ENCODE measurements around the gene FAM107B.

FAM107B gene

DNA sequence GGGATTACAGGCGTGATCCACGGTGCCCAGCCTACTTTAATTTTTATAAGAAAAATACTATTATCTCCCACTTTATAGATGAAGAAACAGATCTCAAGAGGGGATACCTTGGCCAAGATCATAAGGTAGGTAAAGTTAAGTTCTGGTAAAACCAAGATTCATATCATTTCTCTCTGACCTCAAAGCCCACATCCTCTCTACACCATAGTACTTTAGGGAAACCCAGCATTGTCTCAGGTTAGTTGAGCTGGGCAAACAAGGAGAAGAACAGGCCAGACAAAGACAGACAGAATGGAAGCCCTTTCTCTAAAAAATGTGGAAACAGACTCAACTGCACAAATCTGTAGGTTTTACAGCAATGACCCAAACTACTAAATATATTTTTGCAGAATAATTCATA is 246.2 kb downstream of the FAM107B start:
- DNase-seq, result peak in 1 of 5 donors; percentile 59

DNA sequence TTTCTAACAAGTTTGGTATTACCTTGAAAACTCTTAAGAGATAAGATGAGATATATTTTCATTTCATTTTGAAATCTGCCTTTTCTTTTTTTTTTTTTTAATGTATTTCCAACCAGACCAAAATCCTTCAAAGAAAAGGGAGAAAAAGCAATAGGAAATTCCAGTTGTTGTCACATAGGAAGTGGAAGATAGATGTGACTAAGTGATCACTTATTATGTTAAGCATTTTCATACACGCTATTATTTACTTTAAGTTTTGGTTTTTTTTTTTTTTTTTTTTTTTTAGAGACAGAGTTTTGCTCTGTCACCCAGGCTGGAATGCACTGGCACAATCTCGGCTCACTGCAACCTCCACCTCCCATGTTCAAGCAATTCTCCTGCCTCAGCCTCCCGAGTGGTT is 246.8 kb downstream of the FAM107B start:
- DNase-seq, result no peak

DNA sequence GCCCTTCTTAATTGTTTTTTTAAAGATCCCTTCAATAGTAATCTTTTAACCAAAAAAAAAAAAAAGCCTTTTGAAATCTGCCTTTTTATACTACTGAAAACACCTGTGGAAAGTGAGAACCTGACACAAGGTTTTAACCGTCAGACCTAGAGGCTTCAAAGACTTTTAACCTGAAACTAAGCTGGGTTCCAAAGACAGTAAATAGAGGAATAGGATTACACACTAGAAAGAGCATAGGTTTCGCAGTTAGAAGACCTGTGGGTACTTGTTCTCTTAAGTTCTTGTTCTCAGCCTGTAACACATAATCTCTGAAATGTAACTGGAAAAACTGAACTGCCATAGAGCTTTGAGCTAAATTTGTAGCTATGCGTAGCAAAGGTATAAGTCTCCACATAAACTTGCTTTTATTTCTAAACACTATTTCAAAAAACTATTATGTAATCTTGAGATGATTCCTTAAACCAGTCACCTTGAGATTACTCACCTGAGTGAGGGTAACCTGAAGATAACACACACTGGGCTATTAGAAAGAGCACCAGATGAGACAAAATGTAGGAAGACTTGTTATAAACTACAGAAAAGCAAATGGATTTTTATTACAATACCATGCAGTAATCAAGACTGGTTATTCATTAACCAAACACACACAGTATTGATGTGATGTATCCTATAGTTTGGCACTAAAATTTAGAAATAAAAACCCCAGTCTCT is 247.4 kb downstream of the FAM107B start:
- no peak for DNase-seq

DNA sequence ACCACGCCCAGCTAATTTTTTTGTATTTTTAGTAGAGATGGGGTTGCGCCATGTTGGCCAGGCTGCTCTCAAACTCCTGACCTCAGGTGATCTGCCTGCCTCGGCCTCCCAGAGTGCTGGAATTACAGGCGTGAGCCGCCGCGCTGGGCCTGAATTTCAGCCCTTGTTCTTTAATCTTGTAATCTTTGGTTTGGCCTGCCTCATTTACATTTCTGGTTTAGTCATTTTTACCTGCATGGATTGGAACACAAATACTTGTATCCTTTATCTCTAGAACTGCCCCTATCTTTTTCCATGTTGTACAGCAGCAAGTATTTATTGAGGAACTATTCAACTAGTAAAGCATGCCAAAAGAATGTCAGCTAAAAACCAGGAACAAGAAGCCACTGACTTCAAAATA is 248.4 kb downstream of the FAM107B start:
- DNase-seq, result no peak

DNA sequence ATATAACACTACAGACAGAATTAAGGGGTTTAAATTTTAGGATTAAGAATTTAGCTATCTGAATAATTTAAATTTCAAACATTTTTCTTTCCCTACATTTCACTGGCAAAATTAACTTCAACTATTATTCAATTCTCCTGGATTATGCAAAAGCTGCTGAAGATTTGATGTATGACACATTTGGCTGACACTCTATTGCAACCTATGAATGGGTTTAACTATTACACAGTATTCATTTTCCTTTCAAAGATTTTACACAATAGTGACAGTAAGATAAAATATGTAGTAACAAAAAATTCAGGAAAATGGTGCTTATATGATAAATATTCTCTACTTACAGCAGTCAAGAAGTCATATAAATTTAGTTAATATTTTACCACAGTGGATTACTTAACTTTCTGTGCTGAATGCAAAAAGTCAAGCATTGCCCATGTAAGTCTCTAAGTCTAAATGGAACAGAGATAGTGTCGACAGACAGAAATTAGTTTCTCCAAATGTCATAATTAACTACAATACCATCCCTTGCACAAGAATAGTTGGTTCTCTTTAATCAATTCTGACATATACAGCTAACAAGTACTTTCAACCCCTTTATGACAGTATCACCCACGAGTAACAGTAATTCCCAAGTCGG is 249.9 kb downstream of the FAM107B start:
- DNase-seq, result no peak

DNA sequence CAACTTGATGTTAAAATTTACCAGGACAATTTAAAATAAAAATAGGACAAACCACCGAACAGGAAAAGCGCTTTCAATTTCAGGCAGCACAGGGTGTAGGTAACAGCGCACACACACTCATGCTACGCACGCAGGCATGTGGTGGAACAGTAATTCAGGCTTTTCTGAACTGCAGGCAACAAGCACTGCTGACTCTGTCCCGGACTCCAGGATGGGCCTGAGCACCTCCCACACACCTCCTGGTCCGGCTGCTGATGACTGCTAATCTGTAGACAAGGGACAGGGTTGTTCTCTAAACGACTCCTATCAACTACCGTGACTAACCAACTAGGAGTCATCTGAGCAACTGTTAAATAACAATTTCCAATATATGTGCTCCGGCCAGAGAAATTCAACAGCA is 251.4 kb downstream of the FAM107B start:
- no peak for DNase-seq

DNA sequence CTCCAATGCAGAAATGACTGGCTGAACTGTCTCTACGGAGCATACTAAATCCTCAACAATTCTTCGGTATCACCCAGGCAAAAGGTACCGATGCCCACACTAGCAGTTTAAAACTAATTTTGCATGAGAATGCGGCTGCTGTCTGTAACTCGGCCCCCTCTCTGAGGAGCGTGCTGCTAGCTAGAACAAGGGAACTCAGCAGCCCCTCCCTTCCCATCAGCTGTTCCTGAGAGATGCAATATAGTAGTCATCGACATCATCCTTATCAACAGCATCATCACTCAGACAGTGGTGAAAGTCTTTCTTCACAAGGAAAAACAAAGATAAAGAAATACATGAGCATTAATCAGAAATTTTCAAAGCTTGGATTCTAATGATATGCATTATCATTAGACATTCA is 254.9 kb downstream of the FAM107B start:
- no peak for DNase-seq

DNA sequence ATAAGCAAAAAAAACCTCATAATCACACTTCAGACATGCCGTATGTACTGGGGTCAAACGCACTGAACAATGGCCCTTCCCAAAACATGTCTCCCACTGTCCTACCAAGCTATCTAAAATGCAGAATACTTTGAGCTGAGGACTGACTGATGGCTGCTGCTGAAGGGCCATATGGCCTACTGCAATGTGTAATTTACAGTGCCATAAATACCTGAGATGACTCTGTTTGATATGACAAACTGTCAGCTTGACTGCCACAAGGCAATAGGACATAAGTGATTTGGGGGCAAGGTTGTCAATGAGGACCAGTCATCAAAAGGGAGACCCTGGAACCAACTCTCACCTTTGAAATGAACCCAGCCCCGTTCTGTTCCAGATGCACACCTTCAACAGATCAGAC is 256.5 kb downstream of the FAM107B start:
- no peak for DNase-seq

DNA sequence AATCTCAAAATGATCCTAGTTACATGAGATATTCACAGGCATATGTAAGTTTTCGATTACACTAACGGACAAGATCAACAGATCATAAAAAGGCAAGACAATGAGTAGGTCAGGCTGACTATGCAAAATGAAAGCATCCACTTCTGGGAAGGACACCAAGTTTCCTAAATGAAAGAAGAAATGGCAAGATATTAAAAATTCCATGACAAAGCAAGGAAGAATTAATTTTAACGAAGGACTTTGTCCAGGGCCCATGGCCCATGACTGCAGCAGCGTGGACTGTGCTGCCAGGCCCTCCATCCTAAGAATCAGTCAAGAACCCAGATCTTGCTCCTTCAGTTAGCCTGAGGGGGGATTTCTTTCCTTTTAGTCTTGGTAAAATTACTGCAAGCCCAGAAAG is 261.6 kb downstream of the FAM107B start:
- DNase-seq, result no peak

DNA sequence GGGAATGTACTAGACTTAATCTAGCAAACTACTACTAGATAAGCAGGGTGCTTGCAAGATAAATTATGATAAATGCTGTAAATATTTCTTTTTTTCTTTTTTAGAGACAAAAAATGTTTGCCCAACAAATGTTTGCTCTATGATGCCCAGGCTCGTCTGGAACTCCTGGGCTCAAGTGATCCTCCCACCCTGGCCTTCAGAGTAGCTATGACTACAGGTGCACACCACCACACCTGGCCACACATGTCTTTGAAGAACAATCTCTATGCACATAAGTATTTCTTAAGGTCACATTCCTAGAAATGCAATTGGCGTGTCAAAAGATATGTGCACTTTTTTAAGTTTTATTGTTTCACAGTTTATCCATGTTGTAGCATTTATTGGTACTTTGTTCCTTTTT is 264.4 kb downstream of the FAM107B start:
- no peak for DNase-seq

DNA sequence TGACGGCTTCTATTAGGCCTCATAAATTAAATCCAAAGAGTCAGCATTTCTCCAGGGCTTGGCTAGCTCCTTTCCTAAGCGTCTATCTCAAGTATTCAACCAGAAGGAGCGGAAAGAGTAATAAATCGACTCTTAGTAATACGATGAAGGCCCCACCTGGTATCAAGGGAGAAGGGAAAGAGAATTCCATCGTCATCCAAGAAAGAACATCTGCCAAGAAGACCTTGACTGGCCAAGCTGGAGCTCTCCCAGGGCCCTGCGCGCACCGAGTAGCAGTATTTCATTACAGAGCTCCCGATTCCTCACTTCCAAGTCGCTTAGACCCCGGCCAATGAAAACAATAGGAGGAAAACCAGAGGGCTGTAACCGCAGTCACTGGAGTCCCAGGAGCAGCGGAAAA is 266.0 kb downstream of the FAM107B start:
- no peak for DNase-seq

DNA sequence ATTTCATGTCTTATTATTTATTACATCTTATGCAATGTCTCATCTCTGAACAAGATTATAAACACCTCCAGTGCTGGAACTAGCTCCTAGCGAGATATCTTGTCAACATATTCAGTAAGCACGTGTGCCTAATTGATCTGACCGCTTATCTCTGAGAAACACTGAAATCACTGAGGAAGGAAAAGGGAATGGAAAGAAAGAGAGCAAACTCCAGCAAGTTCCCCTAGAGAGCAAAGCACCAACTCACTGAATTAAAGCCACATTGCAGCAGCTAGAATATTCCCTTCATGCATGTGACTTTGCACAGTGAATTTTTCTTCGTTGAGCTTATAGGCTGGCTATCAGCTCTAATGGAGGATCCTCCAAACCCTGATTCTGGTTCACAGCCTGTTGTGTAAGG is 266.9 kb downstream of the FAM107B start:
- DNase-seq, result no peak

DNA sequence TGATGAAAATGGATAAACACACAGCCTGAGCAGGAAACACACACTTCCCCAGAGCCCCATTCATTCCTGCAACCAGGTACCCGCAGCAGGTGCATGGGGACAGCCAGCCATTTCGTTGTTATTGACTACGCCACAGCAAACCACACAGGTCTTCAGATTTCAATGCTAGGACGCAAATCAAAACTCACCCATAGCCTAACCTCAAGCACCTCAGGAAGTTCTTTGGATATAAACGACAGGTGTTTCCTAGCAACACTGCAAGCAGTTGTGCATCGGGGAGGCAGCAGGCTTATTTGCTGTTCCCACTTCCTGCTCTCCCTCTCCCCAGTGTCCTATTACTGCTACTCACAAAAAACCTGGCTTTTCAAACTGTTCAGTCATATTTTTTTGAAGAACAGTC is 267.5 kb downstream of the FAM107B start:
- peak in 4 of 5 donors; percentile 16 to 54 (median 46) for DNase-seq

DNA sequence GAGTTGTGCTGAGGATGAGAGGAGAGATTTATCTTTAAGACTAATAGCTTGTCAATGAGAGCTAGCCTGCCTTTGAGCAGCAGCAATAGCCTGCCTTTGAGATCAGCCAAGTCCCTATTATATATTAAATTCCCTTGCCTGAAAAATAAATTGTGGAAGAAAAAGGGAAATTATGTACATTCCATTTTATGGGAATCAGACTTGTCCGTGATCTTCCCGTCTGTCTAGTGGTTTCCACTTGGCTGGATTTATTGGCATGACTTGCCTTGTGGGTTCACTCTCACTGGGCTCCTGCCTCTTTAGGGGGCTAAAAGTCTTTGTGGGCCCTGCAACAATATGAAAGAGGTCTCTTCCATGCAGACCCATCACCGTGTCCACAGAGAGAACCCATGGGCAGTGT is 272.3 kb downstream of the FAM107B start:
- DNase-seq, result no peak

DNA sequence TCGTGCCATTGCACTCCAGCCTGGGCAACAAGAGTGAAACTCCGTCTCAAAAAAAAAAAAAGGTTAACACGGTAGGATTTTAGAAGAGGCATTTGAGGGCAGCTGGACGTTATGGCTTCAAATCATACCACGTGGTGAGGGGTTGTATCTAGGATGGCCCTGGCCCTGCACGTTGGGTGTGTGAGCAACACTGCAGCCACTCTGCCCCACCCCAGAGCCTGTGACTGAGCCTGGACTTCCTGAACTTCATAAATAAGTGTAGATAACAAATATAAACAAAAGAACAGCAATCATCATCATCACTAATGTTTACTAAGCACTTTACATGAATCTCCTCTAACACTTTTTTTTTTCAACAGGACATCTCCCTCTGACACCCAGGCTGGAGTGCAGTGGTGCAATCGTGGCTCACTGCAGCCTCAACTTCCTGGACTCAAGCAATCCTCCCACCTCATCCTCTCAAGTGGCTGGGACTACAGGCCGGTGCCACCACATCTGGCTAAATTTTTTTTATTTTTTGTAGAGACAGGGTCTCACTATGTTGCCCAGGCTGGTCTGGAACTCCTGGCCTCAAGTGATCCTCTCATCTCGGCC is 274.4 kb downstream of the FAM107B start:
- DNase-seq, result no peak

DNA sequence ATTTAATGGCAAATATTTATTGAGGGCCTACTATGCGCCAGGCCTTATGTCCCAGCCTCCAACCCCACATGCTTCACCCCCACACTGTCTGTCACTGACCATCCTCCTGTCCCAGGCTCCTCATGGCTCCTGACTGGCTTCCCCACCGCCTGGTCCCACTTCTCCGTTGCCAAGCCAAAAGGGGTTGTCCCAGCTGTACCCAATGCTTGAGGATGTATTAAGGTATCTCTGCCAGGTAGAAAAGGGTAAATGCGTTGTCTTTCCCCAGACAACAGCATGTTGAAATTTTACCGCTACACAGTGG is 275.1 kb downstream of the FAM107B start:
- no peak for DNase-seq

DNA sequence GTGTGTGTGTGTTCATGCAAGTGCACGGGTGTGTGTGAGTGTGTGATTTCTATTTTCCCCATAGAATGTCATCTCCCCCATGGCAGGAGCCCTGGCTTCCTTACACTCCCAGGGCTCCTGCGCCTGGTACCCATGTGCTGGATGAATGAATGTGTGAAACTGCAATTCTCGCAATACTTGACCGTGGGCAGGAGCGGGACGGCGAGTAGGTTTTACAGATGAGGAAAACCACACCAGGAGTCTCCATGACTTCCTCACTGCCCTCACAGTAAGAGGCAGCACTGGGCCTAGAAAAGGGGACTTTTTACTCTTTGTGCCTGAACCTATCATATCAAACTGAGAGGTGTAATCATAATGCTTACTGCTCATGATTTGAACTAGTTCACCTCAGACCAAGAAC is 276.4 kb downstream of the FAM107B start:
- DNase-seq, result no peak

DNA sequence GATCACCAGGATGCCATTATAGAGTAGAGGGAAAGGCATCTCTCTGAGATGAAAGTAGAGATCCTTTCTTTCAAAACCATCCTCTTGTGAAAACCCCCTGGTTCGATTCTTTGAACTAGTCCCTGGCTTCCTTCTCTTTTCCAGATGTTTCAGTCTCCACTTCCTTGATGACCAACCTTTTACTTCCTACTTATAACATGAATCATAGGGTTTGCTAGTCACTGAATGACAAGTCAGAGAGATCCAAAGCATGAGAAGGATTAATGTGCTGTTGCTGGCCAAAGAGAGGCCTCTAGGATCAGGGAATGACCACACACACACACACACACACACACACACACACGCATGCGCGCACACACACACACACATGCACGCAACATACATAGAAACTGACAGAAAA is 282.9 kb downstream of the FAM107B start:
- DNase-seq, result no peak

DNA sequence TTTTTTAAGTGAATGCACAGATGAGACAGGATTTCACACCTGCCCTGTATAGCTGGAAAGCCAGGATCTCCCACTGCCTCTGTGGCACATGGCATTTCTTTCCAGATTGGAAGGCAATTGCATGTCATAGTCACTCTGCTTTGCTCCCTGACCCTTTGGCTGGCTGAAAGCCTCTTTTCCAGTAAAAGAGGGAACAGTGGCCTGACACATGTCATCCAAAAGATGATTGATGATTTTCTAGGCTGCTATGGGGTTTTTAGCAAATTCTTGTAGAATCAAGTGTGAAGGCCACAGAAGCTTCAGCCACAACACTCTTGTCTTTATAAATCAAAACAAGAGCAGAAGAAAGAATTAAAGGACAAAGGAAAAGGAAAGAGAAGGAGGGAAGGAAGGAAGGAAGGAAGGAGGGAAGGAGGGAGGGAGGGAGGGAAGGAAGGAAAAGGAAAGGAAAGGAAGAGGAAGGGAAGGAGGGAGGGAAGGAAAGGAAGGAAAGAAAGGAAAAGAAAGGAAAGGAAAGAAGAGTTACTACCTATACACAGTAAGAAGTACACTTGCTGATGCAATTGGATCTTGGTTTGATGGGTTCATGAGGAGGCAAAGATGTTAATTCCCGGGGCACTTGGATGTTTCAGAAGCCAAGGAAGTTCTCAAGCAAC is 285.0 kb downstream of the FAM107B start:
- no peak for DNase-seq

DNA sequence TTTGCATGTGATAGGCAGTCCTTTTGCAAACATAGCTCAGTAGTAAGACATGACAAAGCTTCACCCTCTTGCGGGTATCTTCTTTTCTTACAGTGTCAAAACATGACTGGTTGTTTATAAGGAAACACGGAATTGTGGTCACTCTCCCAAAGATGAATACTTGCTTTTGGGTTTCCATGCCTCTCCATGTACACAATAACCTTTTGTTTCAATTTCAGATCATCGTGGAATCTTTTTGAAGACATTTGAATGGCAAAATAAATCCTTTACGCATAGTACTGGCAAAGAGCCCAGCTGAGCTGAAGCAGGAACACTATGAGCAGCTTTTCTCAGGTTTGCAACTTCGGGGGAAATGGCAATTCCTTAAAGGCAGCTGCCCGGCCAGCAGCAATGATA is 287.2 kb downstream of the FAM107B start:
- DNase-seq, result no peak

DNA sequence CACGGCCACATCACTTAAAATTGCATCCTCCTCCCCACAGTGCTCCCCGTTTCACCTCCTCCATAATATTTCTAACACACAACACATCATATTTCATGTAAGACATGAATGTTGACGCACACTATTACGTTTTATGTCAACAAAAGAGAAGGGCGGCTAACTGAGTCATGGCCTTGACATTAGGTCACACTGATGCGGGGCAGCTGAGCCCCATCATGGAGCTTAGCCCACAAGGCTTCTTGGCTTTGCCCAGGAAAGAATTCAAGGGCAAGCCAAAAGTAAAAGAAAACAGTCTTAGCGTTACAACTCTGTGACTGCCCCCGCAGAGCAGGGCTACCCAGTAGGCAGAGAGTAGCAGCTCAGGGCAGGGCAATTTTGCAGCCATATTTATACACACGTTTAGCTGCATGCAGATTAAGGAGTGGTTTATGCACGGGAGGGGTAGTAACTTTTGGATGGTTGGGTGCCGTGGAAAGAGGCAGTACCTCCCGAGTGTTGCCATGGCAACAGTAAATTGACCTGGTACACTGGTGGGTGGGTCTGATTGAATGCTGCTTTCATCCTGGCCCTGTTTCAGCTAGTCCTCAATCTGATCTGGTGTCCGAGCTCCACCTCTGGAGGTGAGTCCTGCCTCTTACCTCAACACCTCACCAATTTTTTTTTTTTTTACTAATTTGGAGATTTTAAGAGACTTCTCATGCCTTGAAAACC is 287.8 kb downstream of the FAM107B start:
- no peak for DNase-seq

DNA sequence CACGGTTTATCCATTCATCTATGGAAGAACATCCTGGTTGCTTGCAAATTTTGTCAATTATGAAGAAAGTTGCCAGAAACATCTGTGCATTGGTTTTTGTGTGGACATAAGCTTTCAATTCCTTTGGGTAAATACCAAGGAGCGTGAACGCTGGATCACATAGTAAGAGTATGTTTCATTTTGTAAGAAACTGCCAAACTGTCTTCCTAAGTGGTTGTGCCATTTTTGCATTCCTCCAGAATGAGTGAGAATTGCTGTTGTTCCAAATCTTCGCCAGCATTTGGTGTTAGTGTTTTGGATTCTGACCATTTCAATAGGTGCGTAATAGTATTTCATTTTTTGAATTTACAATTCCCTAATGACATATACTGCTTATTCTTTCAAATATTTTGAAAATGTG is 288.7 kb downstream of the FAM107B start:
- DNase-seq, result no peak

DNA sequence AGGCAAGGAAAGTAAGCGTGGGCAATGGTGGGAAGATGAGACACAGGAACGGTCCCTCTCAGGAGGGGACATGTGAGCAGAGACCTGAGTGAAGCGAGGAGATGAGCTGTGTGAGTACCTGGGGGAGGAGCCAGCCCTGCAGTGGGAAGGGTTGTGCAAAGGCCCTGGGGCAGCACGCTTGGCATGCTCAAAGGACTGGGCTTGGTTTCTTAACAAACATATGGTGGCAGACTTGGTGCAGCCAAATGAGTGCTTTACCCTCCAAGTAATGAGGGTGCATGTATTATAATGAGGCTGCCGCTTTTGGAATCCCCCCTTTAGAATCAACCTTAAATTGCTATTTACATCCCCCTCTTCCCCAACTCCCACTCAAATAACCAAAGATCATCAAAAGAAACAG is 291.3 kb downstream of the FAM107B start:
- no peak for DNase-seq

DNA sequence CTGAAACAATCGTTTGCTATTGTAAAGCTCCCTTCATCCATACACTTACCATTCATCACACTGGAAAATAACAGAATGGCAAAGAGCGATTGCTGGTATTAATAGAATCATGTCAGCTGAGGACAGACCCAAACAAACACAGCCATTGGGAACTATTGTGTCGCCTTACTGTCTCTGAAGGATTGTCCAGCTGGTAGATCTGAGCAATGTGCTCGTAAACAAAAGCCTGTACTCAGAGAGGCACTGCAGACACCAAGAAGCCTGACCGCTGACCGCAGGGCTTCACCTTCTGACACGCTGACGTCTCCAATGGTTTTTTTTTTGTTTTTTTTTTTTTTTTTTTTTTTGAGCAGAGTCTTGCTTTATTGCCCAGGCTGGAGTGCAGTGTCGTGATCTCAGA is 292.9 kb downstream of the FAM107B start:
- no peak for DNase-seq
